Measurements from ENCODE around the gene PLVAP. TPM values are rescaled to one million over a fixed set of nuclear protein-coding genes. Genes with fewer than 3 reads are reported as not detected.
A peak's percentile ranks its signal among the peaks of the same experiment; 100 is the strongest.

Gene PLVAP
- total RNA-seq, 1 donor from 2014 or later = 0.95 TPM

DNA sequence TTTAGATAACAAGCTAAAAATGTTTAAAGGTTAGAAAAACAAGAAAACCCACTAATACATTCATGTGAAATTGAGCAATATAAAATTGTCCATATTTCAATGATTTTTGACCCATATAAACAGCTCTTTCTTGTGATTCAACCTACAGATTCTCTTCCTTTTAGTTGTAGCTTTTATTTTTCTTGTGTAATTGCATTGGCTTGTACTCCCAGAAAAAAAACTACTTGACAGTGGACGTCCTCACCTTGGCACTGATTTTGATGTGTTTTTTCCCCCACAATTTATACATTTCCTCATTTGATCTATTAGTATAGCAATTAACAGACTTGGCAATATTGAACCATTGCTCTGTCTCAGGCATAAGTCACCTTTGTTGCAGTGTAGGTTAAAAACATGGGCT lies 12.1 kb upstream of the PLVAP start:
- H3K36me3 Mint-ChIP-seq (ENCODE audit: low read depth, unreplicated experiment) = peaks cover 2% of the 10 kb centered on the region
- TF ChIP-seq EZH2 (IDR thresholded peaks at IDR 0.05; ENCODE audit: insufficient read depth, low read length) = no peak
- TF ChIP-seq, protein P1, sequence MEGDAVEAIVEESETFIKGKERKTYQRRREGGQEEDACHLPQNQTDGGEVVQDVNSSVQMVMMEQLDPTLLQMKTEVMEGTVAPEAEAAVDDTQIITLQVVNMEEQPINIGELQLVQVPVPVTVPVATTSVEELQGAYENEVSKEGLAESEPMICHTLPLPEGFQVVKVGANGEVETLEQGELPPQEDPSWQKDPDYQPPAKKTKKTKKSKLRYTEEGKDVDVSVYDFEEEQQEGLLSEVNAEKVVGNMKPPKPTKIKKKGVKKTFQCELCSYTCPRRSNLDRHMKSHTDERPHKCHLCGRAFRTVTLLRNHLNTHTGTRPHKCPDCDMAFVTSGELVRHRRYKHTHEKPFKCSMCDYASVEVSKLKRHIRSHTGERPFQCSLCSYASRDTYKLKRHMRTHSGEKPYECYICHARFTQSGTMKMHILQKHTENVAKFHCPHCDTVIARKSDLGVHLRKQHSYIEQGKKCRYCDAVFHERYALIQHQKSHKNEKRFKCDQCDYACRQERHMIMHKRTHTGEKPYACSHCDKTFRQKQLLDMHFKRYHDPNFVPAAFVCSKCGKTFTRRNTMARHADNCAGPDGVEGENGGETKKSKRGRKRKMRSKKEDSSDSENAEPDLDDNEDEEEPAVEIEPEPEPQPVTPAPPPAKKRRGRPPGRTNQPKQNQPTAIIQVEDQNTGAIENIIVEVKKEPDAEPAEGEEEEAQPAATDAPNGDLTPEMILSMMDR (IDR thresholded peaks at IDR 0.05; ENCODE audit: insufficient read depth, low read depth, low read length) = no peak
- peaks cover 2% of the 10 kb centered on the region for H3K9me3 Mint-ChIP-seq (ENCODE audit: unreplicated experiment)
- H3K27ac Mint-ChIP-seq (ENCODE audit: unreplicated experiment) = no peak overlapping the region
- H3K27me3 ChIP-seq (ENCODE audit: insufficient read depth, low read length) = peaks cover 5% of the 10 kb centered on the region
- H3K27ac ChIP-seq (ENCODE audit: low read depth, low read length) = no peak overlapping the region
- peaks cover 4% of the 10 kb centered on the region for H3K4me1 ChIP-seq (ENCODE audit: insufficient read depth, low read length)
- no peaks in the 10 kb centered on the region for H4K20me1 ChIP-seq (ENCODE audit: insufficient read depth, low read length)
- no peaks in the 10 kb centered on the region for H3K79me2 ChIP-seq (ENCODE audit: insufficient read depth, low read length)
- no peak overlapping the region for H3K9ac ChIP-seq (ENCODE audit: low read length)
- FAIRE-seq = no peak
- no peak overlapping the region for H3K4me3 ChIP-seq (ENCODE audit: insufficient read depth, low read depth, low read length)
- H3K36me3 ChIP-seq (ENCODE audit: insufficient read depth, low read length) = no peaks in the 10 kb centered on the region
- peaks cover 3% of the 10 kb centered on the region for H3K9me3 ChIP-seq (ENCODE audit: insufficient read depth, low read depth, low read length)
- no peaks in the 10 kb centered on the region for H3K27me3 Mint-ChIP-seq (ENCODE audit: low read depth, unreplicated experiment)
- no peaks in the 10 kb centered on the region for H3K4me1 Mint-ChIP-seq (ENCODE audit: low read depth, unreplicated experiment)
- no peak overlapping the region for H2AFZ ChIP-seq (ENCODE audit: low read depth, low read length)
- no peak overlapping the region for H3K4me3 Mint-ChIP-seq (ENCODE audit: unreplicated experiment)
- no peak overlapping the region for H3K4me2 ChIP-seq (ENCODE audit: low read length)
- DNase-seq (ENCODE audit: low read depth) = no peak

DNA sequence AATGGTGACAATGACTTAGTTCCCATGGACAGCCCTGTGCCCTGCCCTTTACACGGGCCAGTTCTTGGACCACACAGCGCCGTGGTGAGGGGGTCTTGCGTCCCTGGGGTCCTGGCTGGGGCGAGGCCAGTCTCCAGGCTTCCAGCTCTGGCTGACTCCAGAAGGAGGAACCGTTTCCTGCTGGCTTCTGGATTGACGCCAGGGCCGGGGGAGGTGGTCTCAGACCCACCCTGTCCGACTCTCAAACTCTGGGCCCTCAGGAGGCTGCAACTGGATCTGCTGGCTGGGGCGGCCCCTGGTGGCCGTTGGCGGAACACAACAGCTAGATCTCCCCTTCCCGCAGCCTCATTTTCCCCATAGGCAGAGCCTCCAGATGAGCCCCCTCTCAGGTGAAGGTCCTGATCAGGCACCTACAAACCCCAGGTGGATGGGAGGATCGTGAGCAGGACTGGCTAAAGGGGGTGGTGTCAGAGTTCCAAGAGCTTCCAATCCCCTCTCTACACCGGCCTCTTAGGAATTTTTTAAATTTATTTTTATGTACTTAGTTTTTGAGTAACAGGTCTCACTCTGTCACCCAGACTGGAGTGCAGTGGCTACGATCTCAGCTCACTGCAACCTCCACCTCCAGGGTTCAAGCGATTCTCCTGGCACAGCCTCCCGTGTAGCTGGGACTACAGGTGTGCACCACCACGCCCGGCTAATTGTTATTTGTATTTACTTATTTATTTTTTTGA lies 8.9 kb upstream of the PLVAP start:
- Mint-ChIP-seq H3K4me3 (ENCODE audit: unreplicated experiment) (no peak overlapping the region), H3K27me3 (ENCODE audit: low read depth, unreplicated experiment) (no peaks in the 10 kb centered on the region), H3K36me3 (ENCODE audit: low read depth, unreplicated experiment) (peaks cover 2% of the 10 kb centered on the region), H3K27ac (ENCODE audit: unreplicated experiment) (no peak overlapping the region), H3K4me1 (ENCODE audit: low read depth, unreplicated experiment) (no peaks in the 10 kb centered on the region), H3K9me3 (ENCODE audit: unreplicated experiment) (peaks cover 2% of the 10 kb centered on the region)
- Histone ChIP-seq H3K9me3 (ENCODE audit: insufficient read depth, low read depth, low read length) (peaks cover 3% of the 10 kb centered on the region), H3K27ac (ENCODE audit: low read depth, low read length) (no peak overlapping the region), H3K9ac (ENCODE audit: low read length) (no peak overlapping the region), H3K4me3 (ENCODE audit: insufficient read depth, low read depth, low read length) (no peak overlapping the region), H3K4me2 (ENCODE audit: low read length) (no peak overlapping the region), H3K4me1 (ENCODE audit: insufficient read depth, low read length) (peaks cover 4% of the 10 kb centered on the region), H3K36me3 (ENCODE audit: insufficient read depth, low read length) (no peaks in the 10 kb centered on the region), H4K20me1 (ENCODE audit: insufficient read depth, low read length) (no peaks in the 10 kb centered on the region), H3K79me2 (ENCODE audit: insufficient read depth, low read length) (no peaks in the 10 kb centered on the region), H3K27me3 (ENCODE audit: insufficient read depth, low read length) (peaks cover 3% of the 10 kb centered on the region), H2AFZ (ENCODE audit: low read depth, low read length) (no peak overlapping the region)
- TF ChIP-seq, protein P1 (IDR thresholded peaks at IDR 0.05; ENCODE audit: insufficient read depth, low read depth, low read length) = peak; percentile 83
- TF ChIP-seq EZH2 (IDR thresholded peaks at IDR 0.05; ENCODE audit: insufficient read depth, low read length) = no peak
- FAIRE-seq = no peak
- DNase-seq (ENCODE audit: low read depth) = no peak
